Activated CD8-positive, alpha-beta T cell treated with anti-CD3 and anti-CD28 coated beads, Interleukin-2, amount 10 ng/mL, durations not matched to agents 7 days and 5 days (primary cell): ENCODE measurements around the gene AMY2A. TPM values are rescaled to one million over a fixed set of nuclear protein-coding genes. Genes with fewer than 3 reads are reported as not detected.
"Not testable (repeated sequence)": the region's sequence is repeated elsewhere in the genome, so short reads cannot be mapped to it uniquely, and the experiment has no call there.

Experiments used
- ATAC-seq: fragments of 150-1000 bp; cut with Tn5 transposase; one replicate; pipeline ENCODE4 v1.10.0; 2021; ENCODE audit warnings: moderate library complexity
- CTCF ChIA-PET: fragments of 350-600 bp; sonication (Branson Sonifier 250); formaldehyde crosslinking; loops from one replicate; lab custom pipeline; 2021; ENCODE audit warnings: antibody characterized with exemption; lab: Charles Lee
- POLR2A ChIA-PET: fragments of 350-600 bp; sonication (Branson Sonifier 250); formaldehyde crosslinking; loops from one replicate; lab custom pipeline; 2021; ENCODE audit warnings: antibody characterized with exemption; lab: Charles Lee
- DNase-seq: peaks from one replicate; pipeline ENCODE4 v3.0.0-alpha.2; 2020
- H3K27ac Mint-ChIP-seq: one replicate; pipeline ENCODE4 v1.8.0; 2021; ENCODE audit warnings: mild to moderate bottlenecking, mixed read lengths
- H3K27me3 Mint-ChIP-seq: one replicate; pipeline ENCODE4 v1.8.0; 2021; ENCODE audit warnings: low read depth, mixed read lengths
- H3K36me3 Mint-ChIP-seq: one replicate; pipeline ENCODE4 v1.8.0; 2021; ENCODE audit warnings: low read depth, mixed read lengths
- H3K4me1 Mint-ChIP-seq: one replicate; pipeline ENCODE4 v1.8.0; 2021; ENCODE audit warnings: low read depth, mixed read lengths
- H3K4me3 Mint-ChIP-seq: one replicate; pipeline ENCODE4 v1.8.0; 2021; ENCODE audit warnings: mild to moderate bottlenecking, mixed read lengths
- H3K9me3 Mint-ChIP-seq: one replicate; pipeline ENCODE4 v1.8.0; 2022; ENCODE audit warnings: mixed read lengths; ENCODE audit not compliant: insufficient read depth
- total RNA-seq, 2 experiments: library from RNA; stranded (reverse); gene quantifications; one replicate each; pipeline ENCODE4 v1.2.3, GENCODE V29; 2021

The AMY2A gene
- total RNA-seq, 2 experiments from 2014 or later, result not detected

DNA sequence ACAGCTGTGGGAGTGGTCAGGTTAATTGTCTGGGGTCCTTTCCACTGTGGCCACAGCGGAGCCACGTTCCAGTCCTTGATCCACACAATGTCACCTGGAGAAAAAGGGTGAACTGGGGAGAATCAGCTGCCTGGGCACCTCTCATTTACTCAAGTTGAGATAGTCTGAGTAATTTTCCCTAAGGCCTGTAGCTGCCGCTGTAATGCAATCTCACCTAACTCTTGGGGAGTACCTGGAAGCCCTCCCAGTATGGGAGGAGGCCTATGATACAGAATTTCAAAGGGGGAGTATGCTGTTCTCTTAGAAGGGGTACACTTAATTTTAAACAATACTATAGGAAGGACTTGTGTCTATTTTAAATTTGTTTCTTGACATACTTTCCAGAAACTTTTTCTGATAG, 33.1 kb downstream of the AMY2A start:
- POLR2A ChIA-PET, H3K9me3 Mint-ChIP-seq, ATAC-seq, H3K4me1 Mint-ChIP-seq, H3K27me3 Mint-ChIP-seq, CTCF ChIA-PET, DNase-seq, H3K36me3 Mint-ChIP-seq, H3K4me3 Mint-ChIP-seq, H3K27ac Mint-ChIP-seq: not testable (repeated sequence)

DNA sequence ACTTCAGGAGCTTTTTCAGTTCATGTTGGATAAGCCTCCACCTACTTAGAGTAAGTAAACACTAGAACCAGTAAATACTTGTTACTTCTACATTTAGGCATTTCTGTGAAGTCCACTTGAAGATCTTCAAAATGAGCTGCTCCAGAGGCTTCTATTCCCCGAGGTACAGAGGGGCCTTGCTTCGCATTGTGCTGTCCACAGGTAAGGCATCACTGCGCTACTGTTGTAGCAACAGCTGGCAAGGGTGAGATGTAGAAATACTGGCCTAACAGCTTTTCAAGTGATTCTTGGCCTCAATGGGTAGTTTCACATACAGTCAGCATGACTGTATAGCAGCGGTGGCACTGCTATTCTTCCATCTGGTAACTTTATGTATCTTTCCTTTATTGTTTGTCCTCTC, 33.7 kb downstream of the AMY2A start:
- H3K9me3 Mint-ChIP-seq, H3K36me3 Mint-ChIP-seq, POLR2A ChIA-PET, CTCF ChIA-PET, ATAC-seq, DNase-seq, H3K4me3 Mint-ChIP-seq, H3K4me1 Mint-ChIP-seq, H3K27ac Mint-ChIP-seq, H3K27me3 Mint-ChIP-seq: not testable (repeated sequence)

DNA sequence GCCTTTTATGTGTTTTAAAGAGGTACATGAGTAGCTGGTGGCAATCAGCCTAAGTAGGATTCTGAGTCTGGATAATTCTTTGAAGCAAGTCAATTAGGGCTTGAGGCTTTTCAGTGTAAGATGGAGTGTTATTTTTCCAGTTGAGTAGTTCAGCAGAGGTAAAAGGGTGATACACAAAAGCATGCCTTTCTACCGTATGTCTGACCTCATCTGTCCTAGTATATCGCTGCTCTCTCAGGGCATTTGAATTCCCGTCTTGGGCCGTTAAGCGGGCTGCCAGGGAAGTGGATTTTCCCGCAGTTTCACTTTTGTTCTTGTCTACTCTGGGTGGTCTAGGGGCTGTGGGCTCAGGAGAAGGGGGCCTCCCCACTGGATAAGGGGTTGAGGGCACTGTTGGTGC, 36.9 kb downstream of the AMY2A start:
- H3K4me1 Mint-ChIP-seq, ATAC-seq, CTCF ChIA-PET, H3K9me3 Mint-ChIP-seq, H3K4me3 Mint-ChIP-seq, POLR2A ChIA-PET, H3K27ac Mint-ChIP-seq, DNase-seq, H3K27me3 Mint-ChIP-seq, H3K36me3 Mint-ChIP-seq: not testable (repeated sequence)

DNA sequence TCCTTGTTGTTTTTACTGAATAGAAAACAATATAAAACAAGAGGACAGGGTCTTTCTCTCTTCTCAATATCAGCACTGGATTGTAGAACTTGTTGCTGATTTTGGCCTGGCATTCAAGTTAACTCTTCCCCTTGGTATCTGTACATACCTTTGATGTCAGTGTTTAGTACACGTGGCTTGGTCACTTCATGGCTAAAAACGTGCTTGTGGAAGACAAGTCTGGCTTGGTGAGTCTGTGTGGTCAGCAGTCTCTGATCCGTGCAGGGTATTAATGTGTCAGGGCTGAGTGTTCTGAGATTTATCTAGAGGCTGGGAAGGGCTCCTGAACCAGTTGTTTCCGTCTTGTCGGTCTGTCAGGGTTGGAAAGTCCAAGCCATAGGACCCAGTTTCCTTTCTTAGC, 38.2 kb downstream of the AMY2A start, which contains the start of gene AMY1A:
Gene AMY1A, plus strand, starts transcription at position 301 of the 400 bp plus-strand sequence. CDS start 571 bp downstream, outside the sequence.
- POLR2A ChIA-PET, ATAC-seq, CTCF ChIA-PET: not testable (repeated sequence)

More for the DNA sequence above, 38.2 kb downstream of the AMY2A start, which contains the start of gene AMY1A:
- not testable (repeated sequence) for H3K4me3 Mint-ChIP-seq, H3K4me1 Mint-ChIP-seq, H3K36me3 Mint-ChIP-seq, H3K27me3 Mint-ChIP-seq, H3K27ac Mint-ChIP-seq, DNase-seq, H3K9me3 Mint-ChIP-seq

Other genes with a start within 250 kb of the AMY2A start
- 10 to 100 TPM; 20.6 to 22.2 TPM for gene RNPC3, start 91.7 kb upstream of the AMY2A start, total RNA-seq
- gene AMY2B, start 45.8 kb upstream of the AMY2A start, total RNA-seq, result 1 to 10 TPM; 5.2 to 6.7 TPM
- not detected for gene AMY1A, start 38.3 kb downstream of the AMY2A start, total RNA-seq
- not detected for gene AMY1B, start 78.8 kb downstream of the AMY2A start, total RNA-seq
- gene AMY1C, start 132.5 kb downstream of the AMY2A start, total RNA-seq, result not detected